AG09319 (cell line): ENCODE results near the gene TULP1.

Experiments used
- DNase-seq: peaks from one replicate; pipeline ENCODE4 v3.0.0-alpha.2; 2010; ENCODE audit warnings: low read depth; ENCODE audit errors: extremely low read depth
- TF ChIP-seq, protein P1 (sequence below): IDR thresholded peaks from 2 replicates; pipeline ENCODE4 v1.5.1; 2011; ENCODE audit warnings: low read depth, mild to moderate bottlenecking, inconsistent platforms, low read length, moderate library complexity

The TULP1 gene

DNA sequence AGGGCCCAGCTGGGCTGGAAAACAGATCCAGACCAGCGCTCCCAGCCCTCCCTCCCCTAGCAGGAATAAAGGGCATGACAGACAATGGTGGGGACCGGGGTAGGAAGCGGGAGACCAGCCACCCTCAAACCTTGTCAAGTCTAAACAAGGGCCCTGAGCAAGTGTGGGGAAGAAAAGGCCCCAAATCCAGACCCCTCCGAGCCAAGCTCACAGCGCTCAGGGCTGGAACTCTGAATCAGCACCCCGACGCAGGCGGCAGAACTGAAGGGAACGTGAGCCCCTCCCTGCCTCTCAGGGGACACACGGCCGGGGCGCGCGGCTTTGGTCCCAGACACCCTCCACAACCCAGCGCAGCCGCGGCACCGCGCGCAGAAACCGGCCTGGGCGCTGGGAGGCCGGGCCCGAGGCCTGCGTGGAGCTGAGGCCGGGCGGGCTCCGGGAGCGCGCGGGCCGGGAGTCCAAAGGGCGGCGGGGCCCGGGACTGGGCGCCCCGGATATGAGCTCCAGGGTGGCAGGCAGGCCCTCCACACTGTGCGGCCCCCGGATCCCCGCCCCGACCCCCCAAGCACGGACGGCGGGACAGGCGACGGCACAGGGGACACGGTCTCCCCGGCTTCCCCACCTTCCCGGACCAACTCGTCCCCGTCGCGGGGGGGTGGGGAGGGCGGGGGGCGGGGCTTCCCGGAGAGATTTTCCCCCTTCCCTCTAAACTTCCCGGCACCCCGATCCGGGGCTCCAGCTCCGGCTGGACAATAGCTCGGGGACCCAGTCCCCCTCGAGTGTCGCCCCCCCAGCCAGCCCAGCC, 16.5 kb downstream of the TULP1 start:
- TF ChIP-seq, protein P1, sequence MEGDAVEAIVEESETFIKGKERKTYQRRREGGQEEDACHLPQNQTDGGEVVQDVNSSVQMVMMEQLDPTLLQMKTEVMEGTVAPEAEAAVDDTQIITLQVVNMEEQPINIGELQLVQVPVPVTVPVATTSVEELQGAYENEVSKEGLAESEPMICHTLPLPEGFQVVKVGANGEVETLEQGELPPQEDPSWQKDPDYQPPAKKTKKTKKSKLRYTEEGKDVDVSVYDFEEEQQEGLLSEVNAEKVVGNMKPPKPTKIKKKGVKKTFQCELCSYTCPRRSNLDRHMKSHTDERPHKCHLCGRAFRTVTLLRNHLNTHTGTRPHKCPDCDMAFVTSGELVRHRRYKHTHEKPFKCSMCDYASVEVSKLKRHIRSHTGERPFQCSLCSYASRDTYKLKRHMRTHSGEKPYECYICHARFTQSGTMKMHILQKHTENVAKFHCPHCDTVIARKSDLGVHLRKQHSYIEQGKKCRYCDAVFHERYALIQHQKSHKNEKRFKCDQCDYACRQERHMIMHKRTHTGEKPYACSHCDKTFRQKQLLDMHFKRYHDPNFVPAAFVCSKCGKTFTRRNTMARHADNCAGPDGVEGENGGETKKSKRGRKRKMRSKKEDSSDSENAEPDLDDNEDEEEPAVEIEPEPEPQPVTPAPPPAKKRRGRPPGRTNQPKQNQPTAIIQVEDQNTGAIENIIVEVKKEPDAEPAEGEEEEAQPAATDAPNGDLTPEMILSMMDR, result no peak
- DNase-seq, result no peak

DNA sequence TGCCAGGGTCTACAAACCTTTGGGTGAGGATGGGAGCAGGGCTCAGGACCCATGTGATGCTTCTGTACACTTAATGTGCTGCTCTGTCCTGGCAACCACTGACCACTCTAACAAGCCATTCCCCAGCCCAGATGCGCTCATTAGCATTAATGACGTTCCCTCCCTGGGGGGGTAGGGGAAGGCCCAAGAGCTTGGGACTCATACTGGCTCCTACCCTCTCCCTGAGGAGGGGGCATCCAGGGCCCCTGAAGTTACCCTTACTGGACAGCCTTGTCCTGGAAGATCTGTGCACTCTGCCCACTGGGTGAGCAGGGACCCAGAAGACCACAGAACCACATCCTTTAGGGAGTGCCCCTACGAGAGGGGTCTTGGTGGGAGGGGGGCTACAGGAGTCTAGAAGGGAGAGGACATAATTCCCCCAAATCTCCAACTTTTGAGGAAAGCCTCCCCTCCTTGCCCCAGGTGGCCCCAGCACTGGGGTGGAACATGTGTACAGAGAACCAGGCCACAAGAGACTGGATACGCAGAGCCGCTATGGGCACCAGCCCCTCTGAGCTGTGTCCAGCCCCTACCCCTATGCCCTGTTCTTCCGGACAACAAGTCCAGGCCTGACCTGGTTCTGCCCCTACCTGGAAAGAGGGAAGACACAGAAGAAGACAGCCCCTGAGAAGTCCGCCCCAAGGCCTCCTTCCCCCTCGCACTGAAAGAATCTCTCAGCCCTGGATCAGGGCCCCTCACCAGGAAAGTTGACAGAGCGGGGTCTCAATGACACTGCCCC, 17.2 kb downstream of the TULP1 start:
- TF ChIP-seq, protein P1, result no peak
- no peak for DNase-seq

DNA sequence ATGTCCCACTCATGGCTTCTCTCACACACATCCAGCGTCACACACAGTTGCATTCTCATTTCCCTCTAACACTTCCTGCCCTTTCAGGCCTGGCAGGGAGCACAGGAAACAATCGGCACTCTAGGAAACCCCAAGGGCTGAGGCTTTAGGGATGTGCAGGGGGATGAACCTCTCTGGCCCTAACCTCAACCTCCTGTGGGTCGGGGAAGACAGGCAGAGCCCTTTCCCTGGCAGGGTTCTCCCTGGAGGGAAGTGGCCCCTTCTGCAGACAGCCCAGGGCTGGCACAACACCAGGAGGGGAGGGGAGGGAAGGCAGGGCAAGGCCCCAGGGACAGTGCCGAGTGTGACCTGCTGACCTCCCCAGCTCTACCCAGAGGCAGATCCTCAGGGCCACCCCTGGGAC, 18.5 kb downstream of the TULP1 start:
- no peak for DNase-seq
- TF ChIP-seq, protein P1, result no peak

DNA sequence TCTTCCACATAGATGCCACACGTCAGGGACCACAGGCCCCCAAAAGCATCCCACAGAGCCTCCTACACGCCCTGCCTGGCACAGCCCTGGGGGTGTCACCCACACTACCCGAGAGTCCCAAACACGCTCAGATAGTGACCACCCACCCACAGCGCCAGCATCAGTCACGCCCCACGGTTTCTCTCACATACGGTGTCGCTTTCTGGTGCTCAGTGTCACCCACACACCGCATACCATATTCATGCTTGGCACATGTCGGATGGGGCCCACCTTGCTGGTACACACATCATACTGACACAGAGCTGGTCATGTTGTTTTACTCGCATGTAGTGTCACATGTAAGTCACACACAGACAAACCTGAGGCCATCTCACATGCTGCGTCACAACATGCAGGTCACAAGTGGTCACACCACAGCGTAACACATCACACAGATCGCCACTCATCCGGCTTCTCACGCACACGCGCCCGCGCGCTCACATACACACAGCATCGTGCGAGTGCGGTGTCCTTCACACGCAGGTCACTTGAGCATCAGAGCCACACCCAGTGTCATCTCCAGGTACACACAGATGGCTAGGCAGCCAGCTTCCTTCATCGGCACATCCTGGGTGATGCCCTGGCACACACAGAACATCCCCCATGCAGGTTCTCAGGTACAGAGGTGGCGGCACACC, 19.3 kb downstream of the TULP1 start:
- TF ChIP-seq, protein P1, result no peak
- no peak for DNase-seq

DNA sequence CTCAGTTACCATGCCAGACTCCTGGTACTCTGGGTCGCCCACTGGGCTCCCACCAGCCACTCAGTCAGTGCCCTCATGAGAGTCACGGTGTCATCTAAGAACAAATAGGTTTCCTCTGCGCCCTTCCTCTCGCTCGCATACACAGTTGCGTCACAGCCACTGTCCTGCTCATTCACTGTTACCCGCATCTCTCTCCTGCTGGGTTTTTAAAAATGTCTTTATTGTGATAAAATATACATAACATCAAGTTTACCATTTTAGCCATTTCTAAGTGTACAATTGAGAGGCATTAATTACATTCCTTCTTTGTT, 19.8 kb downstream of the TULP1 start:
- DNase-seq, result no peak
- TF ChIP-seq, protein P1, result no peak

DNA sequence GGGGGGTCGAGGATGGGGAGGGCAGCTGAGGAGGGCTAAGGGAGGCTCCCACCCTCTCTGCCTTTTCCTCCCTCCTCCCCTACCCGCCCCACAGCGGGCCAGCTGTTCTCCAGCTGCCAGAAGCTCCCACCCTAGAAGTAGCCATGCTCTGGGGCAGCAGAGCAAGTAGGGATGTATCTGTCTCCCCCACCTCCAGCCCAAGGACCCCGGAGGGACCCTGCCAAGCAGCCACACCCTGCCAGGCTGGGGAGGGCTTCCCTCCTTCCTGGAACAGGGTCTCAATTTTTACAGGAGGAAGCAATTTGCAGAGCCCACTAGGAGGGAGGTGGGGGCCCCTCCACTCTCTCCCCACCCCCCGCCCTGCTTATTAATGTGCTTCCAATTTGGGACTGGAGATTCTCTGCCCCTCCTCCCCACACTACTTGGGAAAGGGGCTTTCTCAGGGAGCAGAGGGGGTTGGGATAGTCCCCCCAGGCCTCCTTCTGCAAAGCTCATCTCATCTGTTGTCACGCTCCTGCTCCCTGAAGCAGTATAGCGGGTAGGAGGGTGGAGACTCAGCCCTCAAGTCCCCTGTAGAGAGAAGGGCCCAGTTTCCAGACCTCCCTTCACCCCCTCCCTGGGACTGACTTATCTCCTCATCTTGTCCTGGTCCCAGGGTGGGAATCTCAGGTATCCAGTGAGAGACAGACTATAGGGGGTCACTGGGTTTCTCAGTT, 20.3 kb downstream of the TULP1 start:
- TF ChIP-seq, protein P1, result no peak
- no peak for DNase-seq
